GM19099 (cell line): ENCODE measurements around the gene CRX.
"Not testable (repeated sequence)": the region's sequence is repeated elsewhere in the genome, so short reads cannot be mapped to it uniquely, and the experiment has no call there.

Experiments
- POLR2A ChIP-seq: IDR thresholded peaks from 3 replicates; pipeline ENCODE4 v1.6.1; 2011; ENCODE audit warnings: low read depth; ENCODE audit not compliant: insufficient read length; ENCODE audit errors: extremely low read depth

Gene CRX

DNA sequence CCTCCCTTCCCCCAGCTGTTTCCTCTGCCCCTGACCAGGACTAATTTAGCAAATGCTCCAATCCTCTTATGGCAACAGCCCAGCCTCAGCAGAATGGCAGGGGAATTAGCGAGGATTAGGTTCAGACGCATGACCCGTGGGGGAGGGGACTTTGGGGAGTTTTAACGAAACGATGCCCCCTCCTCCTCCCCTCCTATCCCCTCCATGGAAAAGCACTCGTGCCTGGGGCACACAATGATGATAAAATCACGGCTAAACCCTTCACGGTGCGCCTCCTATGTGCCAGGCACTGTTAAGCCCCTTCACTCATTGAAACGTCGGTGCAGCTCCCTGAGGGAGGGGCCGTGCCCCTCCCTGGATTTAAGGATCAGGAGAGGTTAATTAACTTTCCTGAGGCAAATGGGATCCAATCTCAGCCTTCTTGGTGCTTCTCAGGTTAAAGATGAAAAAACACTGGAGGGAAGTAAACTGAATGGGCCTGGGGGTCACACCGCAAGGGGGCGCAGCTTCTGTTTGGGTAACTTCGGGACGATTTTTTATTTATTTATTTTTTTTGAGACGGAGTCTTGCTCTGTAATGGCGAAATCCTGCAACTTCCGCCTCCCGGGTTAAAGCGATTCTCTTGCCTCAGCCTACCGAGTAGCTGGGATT lies 27.2 kb downstream of the CRX start:
- TF ChIP-seq POLR2A, result no peak

DNA sequence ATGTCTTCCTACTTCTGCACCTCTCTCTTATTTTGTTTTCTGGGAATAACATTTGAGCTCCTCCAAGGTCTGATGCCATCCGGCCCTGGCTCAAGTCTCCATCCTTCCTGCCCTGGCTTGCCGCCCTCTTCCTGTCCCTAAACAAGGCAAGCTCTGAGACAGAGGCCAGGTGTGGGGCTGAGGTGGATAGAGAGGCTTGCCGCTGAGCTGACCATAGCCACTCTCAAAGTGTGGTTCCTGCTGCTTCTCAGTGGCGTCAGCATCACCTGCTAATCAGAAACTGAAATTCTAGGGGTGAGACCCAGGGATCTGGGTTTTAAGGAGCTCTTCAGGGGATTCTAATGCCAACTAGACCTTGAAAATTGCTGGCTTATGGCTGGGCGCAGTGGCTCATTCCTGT lies 31.3 kb downstream of the CRX start:
- no peak for TF ChIP-seq POLR2A

DNA sequence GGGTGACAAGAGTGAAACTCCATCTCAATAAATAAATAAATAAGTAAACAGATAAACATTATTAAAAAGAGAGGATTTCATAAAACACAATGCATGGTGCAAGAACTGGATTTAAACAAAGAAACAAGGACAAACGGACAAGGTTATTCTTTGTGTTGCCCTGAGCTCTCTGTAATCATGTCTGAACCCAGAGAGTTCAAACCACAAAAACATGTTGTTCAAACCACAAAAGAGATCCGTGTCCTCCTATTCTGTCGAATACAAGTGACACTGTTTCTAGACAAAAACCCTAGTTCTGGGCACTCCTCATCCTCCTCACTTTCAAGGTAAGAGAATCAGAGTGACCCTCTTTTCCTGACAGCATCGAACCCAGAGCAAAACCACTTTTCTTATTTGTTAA lies 32.7 kb downstream of the CRX start:
- no peak for TF ChIP-seq POLR2A

DNA sequence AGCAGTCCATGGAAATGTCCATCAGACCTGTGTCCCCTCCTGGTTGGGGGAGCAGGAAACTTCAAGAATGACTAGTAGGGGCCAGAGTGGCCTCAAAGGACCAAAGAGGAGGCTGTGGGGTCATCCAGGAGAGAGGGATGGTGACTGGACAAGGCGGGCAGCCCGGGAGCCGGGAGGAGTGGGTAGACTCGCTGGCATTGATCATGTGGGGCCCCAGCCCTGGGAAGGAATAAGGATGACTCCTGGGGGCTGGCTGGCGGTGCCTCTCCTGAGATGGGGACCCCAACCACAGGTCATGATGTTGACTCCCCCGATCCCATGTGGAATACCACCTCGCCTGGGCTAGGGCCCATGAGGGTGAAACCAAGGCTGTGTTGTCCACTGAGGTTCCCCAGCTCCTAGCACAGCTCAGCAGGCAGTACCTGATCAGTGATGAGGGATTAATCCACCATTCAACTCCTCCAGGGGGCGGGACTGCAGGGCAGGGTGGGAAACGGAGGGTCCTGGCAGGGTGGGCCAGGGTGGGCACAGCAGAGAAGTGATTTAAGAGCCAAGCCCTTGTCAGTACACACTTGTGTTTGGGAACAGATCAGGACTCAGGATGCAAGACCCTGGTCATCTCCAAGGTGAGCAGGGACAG lies 37.0 kb downstream of the CRX start, which contains the start of gene TPRX2:
TPRX2 (plus strand) TSS at position 590 of the 640 bp plus-strand sequence; CDS start at position 602, 12 bp downstream.
- not testable (repeated sequence) for TF ChIP-seq POLR2A

DNA sequence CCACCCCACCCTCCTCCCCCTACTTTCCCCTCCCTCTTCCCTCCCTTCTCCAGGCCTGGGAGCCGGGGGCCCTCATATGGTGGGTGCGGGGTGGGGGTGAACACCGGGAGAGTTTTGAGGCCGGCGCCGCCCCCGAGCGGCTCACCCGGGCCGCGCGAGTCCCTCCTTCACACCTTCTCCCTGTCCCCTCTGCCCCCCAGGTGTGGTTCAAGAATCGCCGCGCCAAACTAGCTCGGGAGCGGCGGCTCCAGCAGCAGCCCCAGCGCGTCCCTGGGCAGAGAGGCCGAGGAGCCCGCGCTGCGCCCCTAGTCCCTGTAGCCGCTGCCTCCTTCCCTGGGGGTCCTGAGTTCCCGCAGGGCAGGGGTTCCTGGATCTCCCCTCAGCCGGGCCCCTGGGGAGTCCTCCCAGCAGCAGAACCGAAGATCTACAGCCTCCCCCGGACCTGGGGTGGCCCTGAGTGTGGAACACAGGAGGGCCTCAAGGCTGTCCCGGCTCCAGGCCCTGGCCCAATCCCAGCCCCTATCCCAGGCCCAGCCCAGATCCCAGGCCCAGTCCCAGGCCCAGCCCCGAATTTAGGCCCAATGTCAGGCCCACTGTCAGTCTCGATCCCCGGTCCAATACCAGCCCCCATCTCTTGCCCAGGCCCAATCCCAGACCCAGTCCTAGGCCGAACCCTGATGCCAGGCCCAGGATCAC lies 39.0 kb downstream of the CRX start:
- no peak for TF ChIP-seq POLR2A

DNA sequence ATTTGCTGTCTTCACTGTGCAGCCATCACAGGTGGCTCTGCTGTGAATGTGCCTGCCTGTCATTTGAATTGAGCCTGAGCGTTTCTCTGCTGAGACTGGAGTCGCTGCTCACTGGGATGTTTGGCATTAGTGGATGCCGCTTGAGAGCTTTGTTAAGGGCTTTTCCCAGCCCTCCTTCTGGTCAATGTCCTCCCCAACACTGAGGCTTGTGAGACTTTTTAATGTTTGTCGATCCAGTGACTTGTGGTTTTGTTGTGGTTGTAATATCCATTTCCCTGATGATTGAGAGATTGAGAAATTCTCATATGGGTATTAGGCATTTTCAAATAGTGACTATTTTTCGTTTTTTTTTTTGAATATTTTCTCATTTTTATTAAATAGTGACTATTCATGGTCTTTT lies 39.9 kb downstream of the CRX start:
- TF ChIP-seq POLR2A, result no peak

DNA sequence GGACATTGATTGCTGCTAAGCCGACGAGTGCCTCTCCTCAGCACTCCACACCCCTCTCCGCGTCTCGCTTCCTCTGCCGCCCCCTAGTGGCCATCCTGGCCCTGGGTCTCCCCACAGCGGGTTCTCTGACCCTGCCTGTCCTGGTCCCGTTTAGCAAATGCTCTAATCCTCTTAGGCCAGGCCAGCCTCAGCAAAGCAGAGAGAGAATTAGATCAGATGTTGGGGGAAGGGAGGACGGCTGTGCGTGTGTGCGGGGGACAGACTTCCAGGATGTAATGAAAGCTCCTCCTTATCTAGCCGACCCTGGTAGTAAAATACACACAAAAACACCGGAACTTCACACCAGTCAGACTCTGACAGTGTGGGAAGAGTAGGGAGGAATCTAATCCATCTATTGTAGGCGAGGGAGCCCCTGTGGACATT lies 41.8 kb downstream of the CRX start:
- TF ChIP-seq POLR2A, result no peak

DNA sequence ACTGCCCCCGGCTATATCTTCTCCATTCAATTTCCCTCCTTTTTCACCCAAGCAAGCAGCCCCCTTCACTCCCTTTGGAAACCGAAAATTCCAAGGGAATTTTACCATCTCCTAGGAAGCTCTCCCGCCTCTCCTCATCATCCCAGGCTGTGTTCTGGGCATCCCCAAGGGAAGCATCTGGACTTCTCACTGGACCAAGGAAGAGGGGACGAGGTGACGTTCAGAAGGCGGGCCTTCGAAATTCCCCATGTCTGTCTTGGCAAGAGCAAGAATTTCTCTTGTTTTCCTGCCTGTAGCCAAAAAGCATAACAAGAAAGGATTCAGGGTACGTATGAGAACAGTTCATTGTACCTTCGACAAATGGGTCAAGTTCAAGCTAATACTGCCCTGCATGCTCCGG lies 43.4 kb downstream of the CRX start:
- no peak for TF ChIP-seq POLR2A

DNA sequence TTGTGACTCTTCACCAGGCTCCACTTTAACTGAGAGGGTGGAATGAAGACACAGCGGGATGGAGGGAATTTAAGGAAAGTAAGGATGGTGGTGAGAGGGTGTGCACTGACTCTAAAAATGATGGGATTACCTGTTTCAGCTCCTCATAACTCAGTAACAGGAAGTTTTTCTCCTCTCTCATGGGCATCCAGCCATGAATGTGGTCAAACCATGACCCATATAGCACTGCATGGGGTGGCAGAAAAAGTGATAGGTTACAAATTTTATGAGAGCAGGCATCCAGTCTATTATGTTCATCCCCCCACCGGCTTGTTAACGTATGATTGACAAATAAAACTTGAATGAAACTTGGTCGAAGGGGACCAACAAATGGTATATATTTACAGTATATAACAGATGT lies 57.2 kb downstream of the CRX start:
- no peak for TF ChIP-seq POLR2A

DNA sequence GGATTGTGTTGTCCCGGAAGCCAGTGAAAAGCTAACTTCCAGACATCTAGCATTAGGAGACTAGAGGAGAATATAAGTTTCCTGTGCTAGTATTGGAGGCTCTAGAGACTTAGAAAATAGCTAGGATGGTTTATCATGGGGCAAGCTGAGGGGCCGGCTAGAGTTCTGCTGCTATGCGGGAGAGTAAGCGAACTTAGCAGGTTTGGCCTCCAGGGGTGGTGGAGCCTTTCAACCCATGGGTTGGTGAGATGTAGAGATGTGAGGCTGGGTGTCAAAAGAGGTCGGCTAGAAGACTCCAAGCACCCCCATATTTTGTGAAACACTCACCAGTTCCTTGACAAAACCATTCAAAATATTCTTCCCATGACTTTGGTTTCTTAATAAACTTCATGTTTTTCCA lies 60.0 kb downstream of the CRX start:
- no peak for TF ChIP-seq POLR2A

DNA sequence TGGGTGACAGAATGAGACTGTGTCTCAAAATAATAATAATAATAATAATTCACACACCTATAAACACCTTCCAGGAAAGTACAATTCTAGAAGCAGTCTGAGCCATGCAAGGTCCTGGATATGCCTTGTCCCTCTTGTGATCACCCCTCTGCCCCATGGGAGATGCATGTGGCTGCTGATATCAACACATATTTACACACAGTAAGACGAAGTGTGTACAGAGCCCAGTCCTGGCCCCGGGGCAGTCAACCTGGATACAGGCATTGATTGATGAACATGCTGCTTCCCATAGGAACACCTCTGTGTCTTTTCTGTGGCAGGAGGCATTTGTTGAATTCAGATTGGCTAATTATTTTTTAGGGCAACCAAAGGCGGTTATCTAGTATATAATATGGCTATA lies 61.2 kb downstream of the CRX start:
- TF ChIP-seq POLR2A, result no peak

DNA sequence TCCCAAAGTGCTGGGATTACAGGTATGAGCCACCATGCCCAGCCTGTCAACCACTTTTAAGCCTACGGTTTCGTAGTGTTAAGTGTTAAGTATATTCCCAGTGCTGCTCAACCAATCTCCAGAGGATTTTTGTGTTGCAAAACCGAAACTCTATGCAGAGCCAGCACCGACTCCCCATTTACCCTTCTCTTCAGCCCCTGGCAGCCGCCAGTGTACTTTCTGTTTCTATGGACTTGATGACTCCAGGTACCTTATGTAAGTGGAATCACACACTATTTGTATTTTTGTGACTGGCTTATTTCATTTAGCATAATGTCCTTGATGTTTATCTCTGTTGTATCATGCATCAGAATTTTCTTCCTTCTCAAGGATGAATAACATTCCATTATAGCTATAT lies 63.3 kb downstream of the CRX start:
- no peak for TF ChIP-seq POLR2A

DNA sequence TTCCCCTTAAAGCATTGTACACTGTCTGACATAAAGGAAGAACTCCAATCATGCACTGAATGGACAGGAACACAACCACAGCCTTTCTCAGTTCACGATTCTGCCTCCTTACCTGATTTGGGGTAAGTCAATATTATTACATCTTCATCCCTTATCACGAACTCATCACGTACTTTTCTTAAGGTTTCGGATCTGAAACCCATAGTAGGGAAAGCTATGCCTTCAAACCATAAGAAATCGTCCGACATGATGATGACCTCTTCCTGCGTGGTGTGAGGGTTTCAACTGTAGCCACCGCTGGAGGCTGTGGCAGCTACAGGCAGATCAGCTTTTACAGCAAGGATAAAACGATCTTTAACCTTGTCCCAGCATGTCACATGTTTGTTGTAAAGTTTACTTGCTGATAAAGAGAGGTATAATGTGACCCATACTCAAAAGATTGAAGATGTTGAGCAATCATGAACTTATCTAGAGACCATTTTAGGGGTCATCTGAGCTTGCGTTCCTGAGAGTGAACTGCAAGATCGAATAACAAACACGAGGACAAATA lies 64.3 kb downstream of the CRX start, which contains the start of gene SULT2A1:
SULT2A1 (minus strand) TSS at position 306 of the 550 bp plus-strand sequence; CDS start at position 248, 58 bp downstream.
- no peak for TF ChIP-seq POLR2A

DNA sequence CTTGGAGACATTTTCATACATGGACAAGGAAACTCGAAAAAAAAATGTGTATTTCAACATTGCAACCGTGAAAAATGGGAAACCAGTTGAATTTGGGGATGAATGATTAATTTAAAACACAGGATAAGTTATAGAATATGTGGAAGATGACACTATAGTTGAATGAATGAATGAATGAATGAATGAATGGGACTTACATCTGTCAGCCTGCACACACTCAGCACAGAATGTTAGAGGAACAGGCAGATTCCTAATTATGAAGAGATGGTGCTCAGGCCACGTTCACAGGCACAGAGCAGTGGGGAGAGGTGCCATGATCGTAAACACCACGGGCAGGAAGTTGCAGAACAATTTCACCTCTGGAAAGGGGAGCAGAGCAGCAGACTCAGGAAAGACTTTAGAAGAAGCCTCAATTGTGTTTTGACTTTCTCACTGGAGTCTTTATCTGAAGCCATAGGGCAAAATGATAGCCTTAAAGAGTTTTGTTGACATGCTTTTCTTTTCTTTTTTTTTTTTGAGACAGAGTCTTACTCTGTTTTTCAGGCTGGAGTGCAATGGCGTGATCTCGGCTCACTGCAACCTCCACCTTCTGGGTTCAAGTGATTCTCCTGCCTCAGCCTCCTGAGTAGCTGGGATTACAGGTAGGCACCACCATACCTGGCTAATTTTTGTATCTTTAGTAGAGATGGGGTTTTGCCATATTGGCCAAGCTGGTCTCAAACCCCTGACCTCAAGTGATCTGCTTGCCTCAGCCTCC lies 69.3 kb downstream of the CRX start:
- no peak for TF ChIP-seq POLR2A

DNA sequence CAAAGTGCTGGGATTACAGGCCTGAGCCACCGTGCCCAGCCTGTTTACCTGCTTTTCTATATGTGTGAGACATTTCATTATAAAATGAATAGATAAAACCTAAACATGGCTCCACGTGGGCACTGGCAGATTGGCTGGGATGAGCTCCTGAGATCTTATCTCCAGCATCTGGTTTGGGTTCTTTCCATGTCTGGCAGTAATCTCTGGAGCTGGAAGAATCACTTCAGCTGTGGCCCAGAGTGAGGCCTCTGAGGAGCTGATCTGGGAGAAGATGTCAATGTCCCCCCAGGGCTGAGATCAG lies 69.8 kb downstream of the CRX start:
- TF ChIP-seq POLR2A, result no peak
